DMS53 treated with DMSO at 0.1 percent for 48 hours (cell line): Measurements from ENCODE around the gene MED9.

Experiments
- DNase-seq: peaks from one replicate; lab custom pipeline; 2025; ENCODE audit not compliant: unreplicated experiment; lab: John Stamatoyannopoulos, UW

MED9 gene

DNA sequence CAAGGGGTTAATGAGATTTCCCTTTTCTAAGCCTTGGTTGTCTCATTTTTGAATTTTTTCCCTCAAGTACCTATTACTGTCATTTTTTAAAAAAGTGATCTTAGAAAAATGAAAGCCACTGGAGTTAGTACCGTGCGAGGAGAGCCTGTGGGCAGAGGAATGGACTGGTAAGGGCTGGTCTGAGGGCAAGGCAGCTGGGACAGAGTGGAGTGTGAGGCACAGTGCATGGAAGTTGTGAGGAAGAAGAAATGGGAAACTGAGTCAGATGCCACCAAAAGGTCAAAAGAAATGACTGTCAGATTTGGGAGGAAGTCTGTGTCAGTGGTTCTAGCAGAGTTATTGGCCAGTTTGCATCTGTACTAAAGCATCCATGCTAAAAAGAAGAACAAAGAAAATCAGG is 11.2 kb downstream of the MED9 start:
- DNase-seq, result no peak

DNA sequence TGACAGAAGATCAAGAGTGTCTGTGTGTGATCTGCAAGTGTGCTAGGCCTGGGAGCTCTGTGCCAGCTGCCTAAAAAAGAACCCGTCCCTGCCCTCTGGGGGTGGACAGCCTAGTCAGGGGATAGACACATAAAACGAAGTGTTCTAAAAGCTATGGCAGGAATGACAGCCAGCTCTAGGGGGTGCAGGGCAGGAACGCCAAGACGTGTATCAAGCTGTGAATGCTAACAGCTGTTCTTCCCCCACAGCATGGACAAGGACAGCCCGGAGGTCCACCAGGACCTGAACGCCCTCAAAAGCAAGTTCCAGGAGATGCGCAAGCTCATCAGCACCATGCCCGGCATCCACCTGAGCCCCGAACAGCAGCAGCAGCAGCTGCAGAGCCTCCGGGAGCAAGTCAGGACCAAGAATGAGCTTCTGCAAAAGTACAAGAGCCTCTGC is 14.3 kb downstream of the MED9 start:
- DNase-seq, result no peak

DNA sequence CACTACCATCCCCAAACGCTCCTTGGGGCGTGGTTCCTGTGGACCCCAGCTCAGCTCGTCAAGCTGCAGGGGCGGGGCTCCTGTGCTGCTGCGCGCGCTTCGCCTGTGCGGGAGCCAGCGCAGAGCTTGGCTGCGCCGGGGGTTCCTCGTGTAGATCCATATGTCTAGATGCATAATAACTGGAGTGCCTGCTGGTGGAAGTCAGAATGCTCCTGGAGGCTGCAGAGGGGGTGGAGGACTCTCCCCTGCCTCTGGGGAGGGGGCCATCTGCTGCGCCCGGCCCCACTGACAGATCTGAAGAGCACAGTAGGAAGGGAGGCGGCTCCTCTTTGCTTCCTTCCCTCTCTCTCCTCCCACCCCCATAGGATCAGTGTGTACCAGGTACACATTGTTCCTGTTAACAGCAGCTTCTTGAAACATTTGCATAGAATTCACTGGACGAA is 14.8 kb downstream of the MED9 start:
- DNase-seq, result no peak

DNA sequence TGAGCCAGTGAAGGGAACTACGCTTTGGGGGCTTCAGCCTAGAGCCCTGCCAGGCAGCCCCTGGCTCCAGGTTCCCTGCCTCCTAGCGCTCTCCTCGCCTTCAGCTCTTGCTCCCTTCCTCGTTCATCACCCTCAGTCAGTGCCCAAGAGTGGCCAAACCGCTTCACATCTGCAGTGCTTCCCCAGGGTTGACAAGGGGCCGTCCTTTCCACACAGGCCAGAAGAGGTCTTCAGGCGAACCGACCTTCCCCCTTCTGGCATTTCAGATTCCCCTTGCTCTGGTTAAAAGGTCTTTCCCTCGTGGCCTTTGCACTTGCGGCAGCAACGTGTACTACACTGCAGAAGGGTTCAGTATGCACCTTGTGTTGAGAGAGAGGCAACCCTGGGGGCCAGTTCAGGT is 15.3 kb downstream of the MED9 start:
- DNase-seq, result no peak

DNA sequence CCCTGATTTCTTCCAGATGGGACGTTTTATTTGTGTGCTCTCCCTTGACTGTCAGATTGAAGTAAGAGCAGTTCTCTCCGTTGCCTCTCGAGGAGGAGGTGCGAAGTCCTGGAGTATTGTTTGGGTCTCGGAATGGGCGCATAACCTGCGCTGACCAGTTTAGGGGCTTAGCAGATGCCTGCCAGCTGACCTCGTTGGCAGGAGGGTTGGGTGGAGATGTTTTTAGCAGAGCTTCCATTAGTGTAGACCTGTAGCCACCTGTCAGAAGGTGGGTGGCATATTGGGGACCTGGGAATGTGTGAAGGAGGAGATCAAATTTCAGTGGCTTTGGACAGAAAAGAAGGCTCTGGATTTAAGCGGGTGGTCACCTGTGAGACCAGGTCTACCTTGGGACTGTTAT is 15.8 kb downstream of the MED9 start:
- DNase-seq, result no peak

- DNase-seq, result no peak
Observed at GRCh38 chr17:17493249-17493985, 16.6 kb downstream of the MED9 start.

- no peak for DNase-seq
Observed at GRCh38 chr17:17493986-17494466, 17.2 kb downstream of the MED9 start.

GRCh38 chr17:17494499-17494869 is 17.7 kb downstream of the MED9 start:
- DNase-seq, result no peak

DNA sequence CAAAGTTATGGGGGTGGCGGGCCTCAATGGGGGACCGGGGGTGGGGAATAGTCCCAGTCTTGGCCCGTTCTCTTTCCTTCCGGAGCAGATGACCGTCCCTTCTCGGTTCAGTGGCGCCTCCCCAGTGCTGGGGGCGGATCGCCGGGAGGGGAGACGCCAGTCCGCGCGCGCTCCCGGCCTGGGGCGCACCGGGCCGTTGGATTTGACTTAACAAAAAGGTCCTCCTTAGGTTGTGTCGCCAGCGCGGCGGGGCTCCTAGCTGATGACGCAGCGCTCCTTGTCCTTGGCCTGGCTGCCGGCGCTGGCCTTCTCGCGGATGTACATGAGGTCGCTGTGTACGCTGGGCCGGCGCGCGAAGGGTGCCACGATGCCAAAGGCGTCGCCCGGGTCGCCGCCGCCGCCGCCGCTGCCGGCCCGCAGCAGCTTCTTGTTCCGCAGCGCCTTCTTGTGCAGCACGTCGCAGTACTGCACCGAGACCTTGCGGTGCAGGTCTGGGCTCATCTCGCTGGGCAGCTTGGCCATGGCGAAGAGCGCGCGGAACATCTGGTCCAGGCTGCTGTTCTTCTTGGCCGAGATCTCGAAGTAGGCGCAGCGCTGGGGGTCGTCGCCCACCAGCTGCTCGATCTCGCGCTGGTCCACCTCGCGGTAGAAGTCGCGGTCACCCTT is 18.2 kb downstream of the MED9 start:
- DNase-seq, result no peak

- no peak for DNase-seq
Observed at GRCh38 chr17:17495536-17496188, 18.9 kb downstream of the MED9 start.

DNA sequence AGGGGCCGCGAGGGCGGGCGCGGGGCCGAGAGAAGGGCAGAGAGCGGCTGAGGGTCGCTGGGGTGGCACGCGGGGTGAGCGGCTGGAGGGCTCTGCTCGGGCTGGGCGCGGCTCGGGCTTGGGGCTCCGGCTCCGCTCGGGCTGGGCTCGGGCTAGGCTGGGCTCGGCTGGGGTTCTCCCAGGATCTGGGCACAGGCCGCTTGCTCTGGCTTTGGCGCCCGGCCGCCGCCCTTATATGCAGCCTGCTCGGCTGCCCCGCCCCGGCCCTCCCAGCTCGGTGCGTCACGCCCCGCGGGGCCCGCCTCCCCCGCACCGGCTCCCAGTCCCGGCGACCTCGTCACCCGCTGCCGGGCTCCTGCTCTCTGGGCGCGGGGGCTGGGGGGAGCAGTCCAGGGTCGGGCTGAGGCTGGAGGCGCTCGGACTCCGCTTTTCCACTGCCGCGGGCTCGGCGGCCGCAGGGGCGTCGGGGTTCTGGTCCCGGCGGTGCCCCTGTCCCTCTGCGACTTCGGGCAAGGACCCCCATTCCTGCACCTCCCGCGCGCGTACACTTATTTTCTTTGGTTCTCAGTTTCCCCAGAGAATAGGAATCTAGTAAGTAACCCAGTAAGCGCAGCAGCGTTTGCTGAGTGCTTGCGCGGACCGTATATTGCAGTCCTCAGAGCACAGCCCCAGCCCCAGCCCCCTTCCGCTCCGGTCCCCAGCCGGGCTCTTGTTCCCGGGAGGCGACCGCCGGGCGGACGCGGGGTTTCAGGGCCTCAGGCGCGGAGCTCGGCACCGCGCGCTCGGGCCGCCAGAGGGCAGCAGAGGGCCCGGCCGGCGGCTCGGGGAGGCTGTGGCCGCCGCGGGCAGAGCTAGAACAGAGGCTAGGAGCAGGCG is 19.6 kb downstream of the MED9 start, which contains the start of gene RASD1:
Gene RASD1 (minus strand): TSS at position 207 of the 876 bp plus-strand sequence. CDS start 214 bp downstream, outside the sequence.
- peak; percentile 55 for DNase-seq

DNA sequence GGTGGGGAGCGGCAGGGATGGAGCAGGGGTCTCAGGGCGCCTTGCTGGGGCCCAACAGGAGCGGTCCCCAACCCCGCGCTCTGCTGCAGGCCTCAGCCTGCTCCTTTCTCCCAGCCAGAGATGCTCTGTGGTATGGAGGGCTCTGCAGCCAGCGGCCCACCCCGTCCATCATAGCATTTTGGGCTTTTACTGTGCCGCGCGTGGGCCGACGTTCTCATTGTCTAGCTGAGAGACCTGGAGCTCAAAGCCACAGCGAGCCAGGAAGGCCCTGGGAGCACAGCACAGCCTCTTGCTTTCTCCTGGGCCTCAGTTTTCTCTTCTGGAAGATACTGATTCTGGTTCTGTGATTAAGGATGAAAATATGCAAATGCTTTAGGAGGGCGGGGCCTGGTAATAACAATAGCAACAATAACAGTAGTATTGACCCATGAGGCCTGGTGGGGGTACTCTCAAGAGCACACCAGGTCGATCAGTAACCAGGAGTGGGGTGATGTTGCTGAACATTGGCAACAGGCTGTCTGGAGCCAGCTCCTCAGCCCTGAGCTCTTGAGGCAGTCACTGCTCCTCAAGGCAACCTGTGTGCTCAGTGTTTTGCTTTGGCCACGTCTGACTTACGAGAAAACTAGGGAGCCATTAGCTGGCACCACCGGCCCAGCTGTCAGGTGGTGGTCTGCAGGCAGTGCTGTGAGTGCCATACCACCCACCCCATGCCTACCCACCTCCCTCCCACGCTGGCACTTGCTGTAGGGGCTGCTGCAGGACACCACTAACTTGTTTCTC is 20.5 kb downstream of the MED9 start:
- DNase-seq, result no peak

DNA sequence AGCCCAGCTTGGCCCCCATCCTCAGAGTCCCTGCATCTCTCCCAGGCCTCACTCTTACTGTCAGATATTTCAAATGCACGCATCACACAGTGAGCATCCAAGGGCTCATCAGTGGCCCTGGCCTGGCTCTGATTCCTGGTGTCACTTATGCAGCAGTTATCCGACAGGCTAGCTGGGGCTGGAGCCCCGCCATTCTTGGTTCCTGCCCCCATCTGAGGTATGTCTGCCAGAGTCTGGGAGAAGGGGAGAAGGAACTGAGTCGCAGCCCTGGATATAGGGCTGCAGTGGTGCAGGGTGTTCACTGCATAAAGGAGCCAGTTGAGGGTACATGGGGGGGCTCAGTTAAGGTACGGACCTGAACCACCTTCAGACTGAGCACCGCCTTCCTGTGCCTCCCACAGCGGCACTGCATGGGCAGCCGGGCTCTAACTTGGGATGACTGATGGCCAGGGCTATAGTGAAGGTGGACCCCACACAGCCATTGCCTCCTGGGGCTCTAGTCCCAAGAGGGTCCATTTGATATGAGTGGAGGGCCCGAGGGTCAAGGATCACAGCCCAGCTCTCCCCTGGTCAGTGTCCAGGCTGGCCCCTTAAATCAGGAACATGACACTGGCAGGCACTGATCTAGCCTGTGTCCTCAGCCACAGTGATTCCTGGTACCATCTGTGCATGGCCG is 21.2 kb downstream of the MED9 start:
- DNase-seq, result no peak

GRCh38 chr17:17498606-17499301 is 22.0 kb downstream of the MED9 start:
- no peak for DNase-seq

DNA sequence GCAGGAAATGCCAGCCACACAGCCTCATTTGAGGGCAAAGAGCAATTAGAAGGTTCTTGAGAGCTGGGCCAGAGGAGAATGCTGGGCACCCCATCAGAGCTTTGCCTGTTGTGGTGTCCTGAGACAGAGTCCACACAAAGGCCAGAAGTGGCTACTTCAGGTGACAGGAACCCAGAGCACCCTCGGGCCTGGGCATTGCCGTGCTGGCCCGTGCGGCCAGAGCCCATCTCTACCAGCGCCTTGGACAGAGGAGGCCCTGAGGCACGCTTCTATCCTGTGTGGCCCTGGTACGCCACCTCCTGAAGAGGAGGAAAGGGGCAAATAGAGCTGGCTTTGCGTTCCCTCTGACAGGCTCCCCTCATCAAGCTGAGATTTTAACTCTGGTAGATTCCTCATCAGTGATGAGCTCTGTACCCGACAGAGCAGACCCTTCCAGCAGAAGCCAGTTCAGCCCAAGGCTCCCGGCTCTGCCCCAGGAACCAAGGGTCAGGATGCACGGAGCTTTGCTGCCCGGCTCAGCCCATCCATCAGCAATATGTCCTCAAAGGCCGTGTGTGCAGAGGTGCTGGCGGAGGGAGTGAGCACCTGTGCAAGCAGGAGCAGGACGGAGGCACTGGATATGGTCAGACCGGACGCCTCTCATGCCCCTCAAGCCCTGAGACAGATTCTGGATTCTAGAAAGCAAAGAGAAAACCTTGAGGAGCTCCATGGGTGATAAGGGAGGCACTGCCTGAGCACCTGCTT is 22.8 kb downstream of the MED9 start:
- DNase-seq, result no peak

DNA sequence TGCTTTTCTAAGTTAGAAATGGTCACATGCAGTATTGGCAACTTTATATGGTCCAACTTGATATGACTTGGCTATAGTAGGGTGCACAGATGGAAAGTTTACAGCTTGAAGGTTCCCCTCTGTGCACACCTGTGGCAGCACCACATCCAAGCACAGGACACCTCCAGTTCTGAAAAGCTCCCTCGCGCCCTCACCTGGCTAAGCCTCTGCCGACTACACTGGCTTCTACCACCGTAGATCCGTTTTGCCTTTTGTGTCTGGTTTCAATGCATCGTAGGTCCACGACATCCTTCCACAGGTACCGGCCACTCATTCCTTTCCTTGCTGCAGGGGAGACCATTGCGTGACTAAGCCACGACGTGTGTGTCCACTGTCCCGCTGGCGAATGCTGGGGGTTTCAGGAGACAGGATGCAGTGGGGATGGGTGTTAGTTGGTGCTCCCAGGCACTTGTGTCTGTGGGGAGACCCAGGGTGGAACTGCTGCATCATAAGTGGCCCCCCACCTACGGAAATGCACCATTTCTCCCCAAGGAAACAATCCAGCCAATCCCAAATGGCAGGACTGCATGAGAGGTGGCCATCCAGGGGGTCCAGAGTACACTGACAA is 24.3 kb downstream of the MED9 start:
- DNase-seq, result no peak

- DNase-seq, result no peak
Observed at GRCh38 chr17:17502741-17503565, 26.2 kb downstream of the MED9 start.
